BLaER1 treated with 17β-estradiol and CSF1 and Interleukin-3, amounts not matched to agents 10 nM and 100 nM (cell line): ENCODE results near the gene BRINP3.
"Not testable (repeated sequence)": the region's sequence is repeated elsewhere in the genome, so short reads cannot be mapped to it uniquely, and the experiment has no call there.

Experiments used
- H3K27ac ChIP-seq, 11 experiments: shearing (Covaris generic); formaldehyde crosslinking; 2 replicates each; pipeline ENCODE4 v1.8.1; 2022
- H3K27me3 ChIP-seq, 11 experiments: shearing (Covaris generic); formaldehyde crosslinking; 2 replicates each; pipeline ENCODE4 v1.8.1; 2022
- H3K36me3 ChIP-seq, 11 experiments: shearing (Covaris generic); formaldehyde crosslinking; 2 replicates each; pipeline ENCODE4 v1.8.1; 2022
- H3K4me1 ChIP-seq, 10 experiments: shearing (Covaris generic); formaldehyde crosslinking; 2 replicates each; pipeline ENCODE4 v1.8.1; 2022
- H3K4me2 ChIP-seq, 11 experiments: shearing (Covaris generic); formaldehyde crosslinking; 2 replicates each; pipeline ENCODE4 v1.8.1; 2022
- H3K4me3 ChIP-seq, 10 experiments: shearing (Covaris generic); formaldehyde crosslinking; 2 replicates each; pipeline ENCODE4 v1.8.1; 2022
- H3K9ac ChIP-seq, 11 experiments: shearing (Covaris generic); formaldehyde crosslinking; 2 replicates each; pipeline ENCODE4 v1.8.1; 2022
- H3K9me3 ChIP-seq, 11 experiments: shearing (Covaris generic); formaldehyde crosslinking; replicated peaks in 1 of 11; 2 replicates each; pipeline ENCODE4 v1.8.1; 2022
- H4K20me1 ChIP-seq, 11 experiments: shearing (Covaris generic); formaldehyde crosslinking; 2 replicates each; pipeline ENCODE4 v1.8.1; 2022
- Cebpa-rat ChIP-seq, 11 experiments: shearing (Covaris generic); IDR thresholded peaks; 2 replicates each; pipeline ENCODE4 v1.8.1; 2022

BRINP3 gene

GRCh38 chr1:190477762-190478148 is at the start of gene BRINP3:
Gene BRINP3 (minus strand): TSS chr1:190477864.
- peak within 1 kb of the TSS; percentile 75 to 99 (median 97) for H3K4me2 ChIP-seq
- no peak within 1 kb of the TSS for H3K27ac ChIP-seq

GRCh38 chr1:190511554-190511953 is 33.9 kb upstream of the BRINP3 start:
- no peaks in the 10 kb centered on the region for H4K20me1 ChIP-seq
- H3K4me3 ChIP-seq: no peak overlapping the region
- no peak overlapping the region for H3K4me2 ChIP-seq
- no peak overlapping the region for H3K9ac ChIP-seq
- no peaks in the 10 kb centered on the region for H3K36me3 ChIP-seq
- H3K4me1 ChIP-seq: no peaks in the 10 kb centered on the region
- H3K27ac ChIP-seq: no peak overlapping the region
- no peak for TF ChIP-seq Cebpa-rat (IDR thresholded peaks at IDR 0.05)
- no peaks in the 10 kb centered on the region for H3K9me3 ChIP-seq
- no peaks in the 10 kb centered on the region for H3K27me3 ChIP-seq

More at GRCh38 chr1:190477762-190478148, at the start of gene BRINP3:
- Histone ChIP-seq H3K4me1 (peaks cover 0 to 21% (median 17%) of the 10 kb centered on the region in 10 experiments; a peak in 18 of 20 replicates), H3K27me3 (peaks cover 0 to 18% (median 10%) of the 10 kb centered on the region in 11 experiments; a peak in 14 of 22 replicates), H3K4me3 (peak within 1 kb of the TSS; percentile 44 to 65 (median 58)), H3K9ac (peak within 1 kb of the TSS in 9 of 11 experiments; percentile 12 to 62 (median 46); a peak in 9 of 22 replicates), H3K36me3 (no peaks in the 10 kb centered on the region), H4K20me1 (no peaks in the 10 kb centered on the region), H3K9me3 (no peaks in the 10 kb centered on the region)
- TF ChIP-seq Cebpa-rat (IDR thresholded peaks at IDR 0.05): no peak

GRCh38 chr1:190507357-190507756 is 29.7 kb upstream of the BRINP3 start:
- Histone ChIP-seq H3K9ac (no peak overlapping the region), H3K4me2 (no peak overlapping the region), H4K20me1 (no peaks in the 10 kb centered on the region), H3K27me3 (no peaks in the 10 kb centered on the region), H3K27ac (no peak overlapping the region), H3K9me3 (peaks cover 0 to 7% (median 0%) of the 10 kb centered on the region in 11 experiments; a peak in 1 of 22 replicates), H3K4me3 (no peak overlapping the region), H3K36me3 (no peaks in the 10 kb centered on the region), H3K4me1 (no peaks in the 10 kb centered on the region)
- TF ChIP-seq Cebpa-rat (IDR thresholded peaks at IDR 0.05): no peak

GRCh38 chr1:190504539-190504938 is 26.9 kb upstream of the BRINP3 start:
- not testable (repeated sequence) for H4K20me1 ChIP-seq, H3K9ac ChIP-seq, H3K4me2 ChIP-seq, H3K9me3 ChIP-seq, H3K4me3 ChIP-seq, H3K4me1 ChIP-seq, H3K27me3 ChIP-seq, H3K36me3 ChIP-seq, H3K27ac ChIP-seq

- Histone ChIP-seq H3K27ac (no peak overlapping the region), H3K9ac (no peak overlapping the region), H3K36me3 (no peaks in the 10 kb centered on the region), H3K9me3 (no peaks in the 10 kb centered on the region), H3K27me3 (no peaks in the 10 kb centered on the region), H4K20me1 (no peaks in the 10 kb centered on the region), H3K4me2 (no peak overlapping the region), H3K4me3 (no peak overlapping the region), H3K4me1 (no peaks in the 10 kb centered on the region)
- no peak for TF ChIP-seq Cebpa-rat (IDR thresholded peaks at IDR 0.05)
These were observed 19.9 kb upstream of the BRINP3 start for GRCh38 chr1:190497565-190497964.

GRCh38 chr1:190494451-190494850 is 16.8 kb upstream of the BRINP3 start:
- TF ChIP-seq Cebpa-rat (IDR thresholded peaks at IDR 0.05): no peak
- Histone ChIP-seq H3K4me3 (no peak overlapping the region), H4K20me1 (no peaks in the 10 kb centered on the region), H3K36me3 (no peaks in the 10 kb centered on the region), H3K9me3 (no peaks in the 10 kb centered on the region), H3K4me2 (no peak overlapping the region), H3K27me3 (no peaks in the 10 kb centered on the region), H3K27ac (no peak overlapping the region), H3K4me1 (no peaks in the 10 kb centered on the region), H3K9ac (no peak overlapping the region)

GRCh38 chr1:190491404-190491803 is 13.7 kb upstream of the BRINP3 start:
- no peak overlapping the region for H3K4me3 ChIP-seq
- no peaks in the 10 kb centered on the region for H3K27me3 ChIP-seq
- no peak overlapping the region for H3K27ac ChIP-seq
- H3K9ac ChIP-seq: no peak overlapping the region
- no peaks in the 10 kb centered on the region for H3K36me3 ChIP-seq
- H3K9me3 ChIP-seq: no peaks in the 10 kb centered on the region
- H3K4me1 ChIP-seq: no peaks in the 10 kb centered on the region
- no peaks in the 10 kb centered on the region for H4K20me1 ChIP-seq
- no peak overlapping the region for H3K4me2 ChIP-seq
- no peak for TF ChIP-seq Cebpa-rat (IDR thresholded peaks at IDR 0.05)

GRCh38 chr1:190484045-190484444 is 6.4 kb upstream of the BRINP3 start:
- H3K27ac ChIP-seq: no peak overlapping the region
- no peak overlapping the region for H3K9ac ChIP-seq
- no peak for TF ChIP-seq Cebpa-rat (IDR thresholded peaks at IDR 0.05)
- H3K4me2 ChIP-seq: no peak overlapping the region
- H4K20me1 ChIP-seq: no peaks in the 10 kb centered on the region
- no peaks in the 10 kb centered on the region for H3K9me3 ChIP-seq
- H3K4me1 ChIP-seq: peaks cover 0 to 6% (median 3%) of the 10 kb centered on the region in 10 experiments; a peak in 16 of 20 replicates
- H3K4me3 ChIP-seq: no peak overlapping the region
- no peaks in the 10 kb centered on the region for H3K27me3 ChIP-seq
- no peaks in the 10 kb centered on the region for H3K36me3 ChIP-seq

- no peak overlapping the region for H3K4me3 ChIP-seq
- no peaks in the 10 kb centered on the region for H3K9me3 ChIP-seq
- no peaks in the 10 kb centered on the region for H4K20me1 ChIP-seq
- TF ChIP-seq Cebpa-rat (IDR thresholded peaks at IDR 0.05): no peak
- H3K27me3 ChIP-seq: peaks cover 0 to 17% (median 10%) of the 10 kb centered on the region in 11 experiments; a peak in 14 of 22 replicates
- H3K27ac ChIP-seq: no peak overlapping the region
- H3K36me3 ChIP-seq: no peaks in the 10 kb centered on the region
- no peak overlapping the region for H3K4me2 ChIP-seq
- no peak overlapping the region for H3K9ac ChIP-seq
- peaks cover 0 to 21% (median 17%) of the 10 kb centered on the region in 10 experiments; a peak in 18 of 20 replicates for H3K4me1 ChIP-seq
These were observed 2.6 kb upstream of the BRINP3 start for GRCh38 chr1:190480231-190480630.

- H3K27ac ChIP-seq: no peak overlapping the region
- no peaks in the 10 kb centered on the region for H3K36me3 ChIP-seq
- no peaks in the 10 kb centered on the region for H4K20me1 ChIP-seq
- peaks cover 0 to 21% (median 17%) of the 10 kb centered on the region in 10 experiments; a peak in 18 of 20 replicates for H3K4me1 ChIP-seq
- H3K4me2 ChIP-seq: peak overlapping the region; percentile 75 to 99 (median 97); a peak in 14 of 22 replicates
- no peak for TF ChIP-seq Cebpa-rat (IDR thresholded peaks at IDR 0.05)
- H3K9ac ChIP-seq: no peak overlapping the region
- H3K27me3 ChIP-seq: peaks cover 0 to 18% (median 10%) of the 10 kb centered on the region in 11 experiments; a peak in 14 of 22 replicates
- H3K4me3 ChIP-seq: no peak overlapping the region
- no peaks in the 10 kb centered on the region for H3K9me3 ChIP-seq
These were observed 1.9 kb upstream of the BRINP3 start for GRCh38 chr1:190479516-190479915.
